GM12874 (cell line): ENCODE measurements around the gene RAB11B.

ENCODE experiments used
- CTCF ChIP-seq: IDR thresholded peaks from 2 replicates; pipeline ENCODE4 v1.5.1; 2011; ENCODE audit warnings: low read depth, mild to moderate bottlenecking, control low read depth, low read length, moderate library complexity; ENCODE audit not compliant: insufficient read depth

Gene RAB11B

DNA sequence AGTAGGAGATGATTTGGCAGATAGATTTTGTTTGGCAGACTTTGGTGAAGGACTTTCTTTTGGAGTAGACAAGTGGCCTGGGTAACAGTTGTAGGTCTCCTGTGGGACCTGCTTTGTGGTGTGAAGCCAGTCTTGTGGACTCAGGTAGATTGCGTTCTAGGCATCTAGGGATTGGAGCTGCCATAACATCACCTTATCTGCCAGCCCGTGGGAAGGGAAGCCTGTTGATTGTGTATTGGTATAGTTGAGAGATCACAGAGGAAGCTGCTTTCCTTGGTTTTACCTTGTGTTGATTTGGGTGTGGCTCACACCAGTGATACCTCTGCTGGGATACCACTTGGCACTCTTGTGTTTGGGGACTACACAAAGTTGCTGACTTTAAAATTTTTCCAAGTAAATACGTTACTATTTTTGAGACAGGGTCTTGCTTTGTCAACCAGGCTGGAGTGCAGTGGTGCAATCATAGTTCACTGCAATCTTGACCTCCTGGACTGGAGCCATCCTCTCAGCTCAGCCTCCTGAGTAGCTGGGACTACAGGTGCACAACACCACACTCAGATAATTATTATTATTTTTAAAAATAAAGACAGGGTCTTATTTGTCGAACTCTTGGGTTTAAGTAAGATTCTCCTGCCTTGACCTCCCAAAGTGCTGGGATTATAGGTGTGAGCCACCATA lies 62.4 kb downstream of the RAB11B start:
- no peak for TF ChIP-seq CTCF

DNA sequence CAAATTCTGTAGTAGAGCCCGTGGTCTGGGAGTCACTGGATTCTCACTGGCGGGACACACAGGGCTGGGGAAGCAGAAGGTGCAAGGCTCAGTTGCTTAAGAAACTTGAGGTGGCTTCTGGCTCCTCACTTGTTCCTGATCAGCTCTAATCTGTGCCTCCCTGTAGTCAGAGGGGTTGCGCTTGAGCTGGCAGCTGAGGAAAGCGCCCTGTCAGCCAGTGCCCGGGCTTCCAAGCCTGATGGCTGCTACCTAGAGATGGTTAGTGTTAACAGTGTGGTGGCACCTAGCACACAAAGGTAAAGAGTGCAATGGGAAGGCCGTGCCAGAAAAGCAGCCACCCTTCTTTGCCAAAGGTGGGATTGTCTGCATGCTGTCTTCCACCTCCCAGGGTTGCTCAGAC lies 63.5 kb downstream of the RAB11B start:
- no peak for TF ChIP-seq CTCF
